COLO668 (cell line): Measurements from ENCODE around the gene INPP5A.

ENCODE experiments used
- DNase-seq: peaks from one replicate; lab custom pipeline; 2025; ENCODE audit not compliant: unreplicated experiment; lab: John Stamatoyannopoulos, UW

Gene INPP5A

DNA sequence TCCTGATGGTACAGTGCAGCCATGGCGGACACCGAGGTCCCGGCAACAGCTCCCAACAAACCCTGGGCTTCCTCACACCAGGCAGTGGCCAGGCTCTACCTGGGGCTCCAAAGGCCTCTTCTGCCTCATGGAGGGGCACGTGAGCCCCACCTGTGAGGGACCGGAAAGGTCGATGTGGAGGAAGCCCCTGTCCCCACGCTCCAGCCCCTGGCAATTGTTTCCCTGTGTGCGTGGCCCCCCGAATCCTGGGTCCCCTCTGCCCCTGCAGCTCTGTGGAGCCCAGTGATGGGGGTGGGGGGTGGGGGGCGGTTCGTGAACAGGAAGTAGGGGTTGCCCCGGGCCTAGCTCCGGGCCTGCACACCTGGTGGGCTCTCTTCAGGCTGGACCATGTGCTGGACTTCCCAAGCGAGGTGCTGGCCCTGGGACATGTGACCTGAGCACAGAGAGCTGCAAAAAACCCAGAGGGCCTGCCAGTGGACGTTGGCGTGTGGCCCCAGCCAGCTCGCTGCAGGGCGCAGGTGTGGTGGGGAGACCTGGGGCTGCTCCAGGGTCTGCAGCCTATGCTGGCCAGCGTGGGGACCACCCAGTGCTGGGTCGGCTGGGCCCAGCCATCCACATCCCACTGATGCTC, 72.6 kb downstream of the INPP5A start:
- no peak for DNase-seq

- DNase-seq = no peak
Measured at GRCh38 chr10:132611026-132611910, 73.7 kb downstream of the INPP5A start.

GRCh38 chr10:132611986-132612385, 74.4 kb downstream of the INPP5A start:
- DNase-seq = no peak

DNA sequence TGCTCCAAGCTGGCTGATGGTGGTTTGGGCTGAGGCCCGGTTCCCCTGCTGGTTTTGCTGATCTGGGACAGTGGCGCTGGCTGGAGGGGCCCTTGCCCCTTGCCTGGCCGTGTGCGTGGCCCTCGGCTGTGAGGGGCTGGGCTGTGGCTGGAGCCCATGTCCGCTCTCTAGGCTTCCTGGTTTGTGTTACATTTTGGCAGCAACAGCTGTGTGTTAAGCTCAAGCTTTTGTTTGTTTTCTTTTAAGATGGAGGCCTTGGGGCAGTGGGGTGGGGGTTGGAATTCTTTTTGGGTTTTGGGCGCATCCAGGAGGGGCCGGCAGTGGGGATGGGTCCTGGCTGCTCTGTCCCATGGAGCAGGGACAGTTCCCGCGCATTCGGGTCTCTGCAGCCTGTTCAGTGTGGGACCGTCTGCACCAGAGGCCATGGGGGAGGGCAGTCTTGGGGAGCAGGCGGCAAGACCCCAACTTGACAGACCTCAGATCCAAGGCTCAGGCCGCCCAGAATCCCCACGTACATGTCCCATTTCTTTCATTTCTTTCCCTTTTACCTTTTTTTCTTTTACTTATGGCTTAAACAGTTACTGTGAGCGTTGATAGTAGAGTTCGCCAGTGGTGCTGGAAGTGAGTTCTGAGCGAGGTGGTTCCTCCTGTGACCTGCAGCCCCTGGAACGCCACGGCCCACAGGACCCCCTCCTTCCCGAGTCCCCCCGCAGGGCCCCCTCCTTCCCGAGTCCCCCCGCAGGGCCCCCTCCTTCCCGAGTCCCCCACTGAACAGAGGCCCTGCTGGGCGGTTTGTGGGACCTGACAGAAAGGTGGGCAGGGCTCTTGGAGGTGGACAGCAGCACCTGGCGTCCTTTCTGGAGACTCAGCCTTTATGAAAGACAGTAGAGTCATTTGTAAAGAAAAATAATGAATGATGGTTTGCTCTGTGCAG, 75.3 kb downstream of the INPP5A start:
- DNase-seq = no peak

GRCh38 chr10:132613566-132614348, 76.2 kb downstream of the INPP5A start:
- DNase-seq = no peak

DNA sequence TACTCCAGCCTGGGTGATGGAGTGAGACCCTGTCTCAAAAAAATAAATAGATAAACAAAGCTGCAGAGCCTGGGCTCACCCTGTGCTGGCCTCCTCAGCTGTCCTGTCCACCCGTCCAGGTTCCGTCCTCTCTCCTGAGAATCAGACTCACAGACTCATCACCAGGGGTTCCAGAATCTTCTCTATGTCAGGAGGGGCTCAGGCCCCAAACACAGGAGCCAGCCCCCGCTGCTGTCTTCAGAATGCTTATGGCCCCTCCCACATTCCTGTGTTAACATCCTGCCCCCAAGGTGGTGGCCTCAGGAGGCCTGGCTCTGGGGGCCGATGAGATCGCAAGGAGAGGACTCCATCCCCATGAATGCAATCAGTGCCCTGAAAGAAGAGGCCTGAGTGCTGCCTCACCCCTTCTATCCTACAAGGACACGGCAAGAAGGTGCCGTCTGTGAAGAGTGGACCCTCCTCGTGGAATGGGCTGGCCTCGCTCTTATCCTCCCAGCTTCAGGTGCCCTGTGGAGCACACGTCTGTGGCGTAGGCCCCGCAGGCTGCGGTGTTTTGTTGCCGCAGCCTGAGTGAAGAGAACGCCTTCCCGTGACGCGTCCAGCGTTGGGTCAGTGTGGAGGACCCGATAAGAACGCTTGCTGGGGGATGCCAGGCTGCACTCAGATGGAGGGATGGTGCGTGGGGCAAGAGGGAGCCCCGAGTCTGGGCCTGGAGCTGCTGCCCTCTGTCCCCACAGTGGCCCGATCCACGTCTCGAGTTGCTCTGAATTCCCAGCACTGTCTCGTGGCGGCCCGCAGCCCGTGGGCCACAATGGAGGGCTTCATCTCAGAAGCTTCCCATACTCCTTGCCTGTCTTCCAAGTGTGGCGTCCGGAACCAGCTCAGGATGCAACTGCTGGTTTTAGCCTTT, 77.1 kb downstream of the INPP5A start:
- DNase-seq = no peak

- DNase-seq = no peak
Measured at GRCh38 chr10:132615341-132616169, 78.0 kb downstream of the INPP5A start.

- no peak for DNase-seq
Measured at GRCh38 chr10:132616170-132616995, 78.8 kb downstream of the INPP5A start.

DNA sequence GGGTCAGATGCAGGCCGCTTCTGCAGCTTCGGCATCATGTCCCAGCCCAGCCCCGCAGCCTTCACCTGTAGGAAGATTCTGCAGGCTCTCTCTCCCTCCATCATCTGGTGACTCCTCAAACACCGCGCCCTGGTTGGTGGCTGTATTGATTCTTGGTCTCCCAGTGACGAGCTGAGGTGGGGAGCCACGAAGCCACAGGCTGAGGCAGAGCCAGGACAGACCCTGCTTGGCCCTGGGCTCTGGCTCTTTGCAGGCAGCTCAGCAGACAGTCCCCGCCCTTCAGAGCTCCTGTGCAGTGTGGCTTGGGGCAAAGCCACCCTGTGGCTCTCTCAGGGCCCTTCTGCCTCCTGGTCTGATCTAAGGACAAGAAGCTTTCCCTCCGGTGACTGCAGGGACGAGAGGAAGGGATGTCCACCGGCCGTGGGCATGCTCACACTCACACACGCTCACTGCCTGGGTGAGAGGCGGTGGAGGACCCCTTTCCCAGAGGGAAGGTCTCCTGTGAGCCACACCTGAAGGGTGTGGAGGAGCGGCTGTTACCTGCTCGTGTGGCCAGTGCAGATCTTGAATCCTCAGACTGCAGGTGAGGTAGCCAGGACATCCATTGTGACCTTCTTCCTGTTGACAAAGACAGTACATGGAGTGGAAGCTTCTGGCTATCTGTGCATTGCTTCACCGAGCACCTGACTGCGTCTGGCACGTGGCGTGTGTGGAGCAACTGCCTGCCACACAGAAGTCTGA, 79.6 kb downstream of the INPP5A start:
- no peak for DNase-seq

GRCh38 chr10:132617737-132618052, 80.1 kb downstream of the INPP5A start:
- no peak for DNase-seq

DNA sequence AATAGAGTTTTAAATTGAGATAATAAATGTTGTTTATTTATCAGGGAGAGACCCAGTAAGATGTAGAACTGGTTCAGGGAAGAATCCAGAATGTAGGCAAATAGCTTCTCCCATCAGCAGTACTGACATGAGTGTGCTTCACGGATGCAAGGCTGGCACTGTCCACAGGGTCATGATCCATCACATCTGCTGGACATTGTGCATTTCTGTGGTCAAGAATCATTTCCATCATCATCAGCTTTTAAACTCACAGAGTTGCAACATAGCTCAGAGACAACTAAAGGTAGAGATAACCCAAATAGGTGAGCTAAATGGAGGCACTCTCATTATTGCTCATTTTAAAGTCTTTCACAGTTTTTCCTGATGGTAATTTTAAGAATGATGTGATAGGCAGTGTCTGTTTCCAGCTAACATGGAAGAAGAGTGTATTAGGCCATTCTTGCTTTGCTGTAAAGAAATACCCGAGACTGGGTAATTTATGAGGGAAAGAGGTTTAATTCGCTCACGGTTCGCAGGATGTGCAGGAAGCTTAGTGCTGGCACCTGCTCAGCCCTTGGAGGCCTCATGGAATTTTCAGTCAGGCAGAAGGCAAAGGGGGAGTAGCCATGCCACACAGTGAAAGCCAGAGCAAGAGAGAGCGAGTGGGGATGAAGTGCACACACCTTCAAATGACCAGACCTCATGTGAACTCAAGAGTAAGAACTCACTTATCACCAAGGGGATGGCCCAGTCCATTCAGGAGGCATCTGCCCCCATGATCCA, 80.8 kb downstream of the INPP5A start:
- DNase-seq = no peak

- no peak for DNase-seq
Measured at GRCh38 chr10:132619927-132620326, 82.3 kb downstream of the INPP5A start.

GRCh38 chr10:132624061-132624846, 86.7 kb downstream of the INPP5A start:
- no peak for DNase-seq

GRCh38 chr10:132624847-132625471, 87.4 kb downstream of the INPP5A start:
- DNase-seq = no peak

- DNase-seq = no peak
Measured at GRCh38 chr10:132626019-132626760, 88.6 kb downstream of the INPP5A start.
